Panc1 (cell line): ENCODE measurements around the gene SMAP1.

Source experiments
- POLR2AphosphoS5 ChIP-seq: IDR thresholded peaks from 2 replicates; pipeline ENCODE4 v1.6.1; 2012; ENCODE audit warnings: mild to moderate bottlenecking, low read depth, low read length, moderate library complexity
- TF ChIP-seq, protein P1 (sequence below): fragments of 450-650 bp; IDR thresholded peaks from 2 replicates; pipeline ENCODE4 v1.5.1; 2017; ENCODE audit warnings: mild to moderate bottlenecking

- TF ChIP-seq, protein P1, sequence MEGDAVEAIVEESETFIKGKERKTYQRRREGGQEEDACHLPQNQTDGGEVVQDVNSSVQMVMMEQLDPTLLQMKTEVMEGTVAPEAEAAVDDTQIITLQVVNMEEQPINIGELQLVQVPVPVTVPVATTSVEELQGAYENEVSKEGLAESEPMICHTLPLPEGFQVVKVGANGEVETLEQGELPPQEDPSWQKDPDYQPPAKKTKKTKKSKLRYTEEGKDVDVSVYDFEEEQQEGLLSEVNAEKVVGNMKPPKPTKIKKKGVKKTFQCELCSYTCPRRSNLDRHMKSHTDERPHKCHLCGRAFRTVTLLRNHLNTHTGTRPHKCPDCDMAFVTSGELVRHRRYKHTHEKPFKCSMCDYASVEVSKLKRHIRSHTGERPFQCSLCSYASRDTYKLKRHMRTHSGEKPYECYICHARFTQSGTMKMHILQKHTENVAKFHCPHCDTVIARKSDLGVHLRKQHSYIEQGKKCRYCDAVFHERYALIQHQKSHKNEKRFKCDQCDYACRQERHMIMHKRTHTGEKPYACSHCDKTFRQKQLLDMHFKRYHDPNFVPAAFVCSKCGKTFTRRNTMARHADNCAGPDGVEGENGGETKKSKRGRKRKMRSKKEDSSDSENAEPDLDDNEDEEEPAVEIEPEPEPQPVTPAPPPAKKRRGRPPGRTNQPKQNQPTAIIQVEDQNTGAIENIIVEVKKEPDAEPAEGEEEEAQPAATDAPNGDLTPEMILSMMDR: no peak
- no peak for TF ChIP-seq POLR2AphosphoS5
Observed at GRCh38 chr6:70797625-70798024, 129.9 kb downstream of the SMAP1 start.
